HG03045 (cell line): ENCODE data around the gene COX4I2.
"Not testable (repeated sequence)": the region's sequence is repeated elsewhere in the genome, so short reads cannot be mapped to it uniquely, and the experiment has no call there.

Experiments used
- ATAC-seq: cut with Tn5 transposase; IDR thresholded peaks from one replicate; pipeline ENCODE4 v1.9.1; 2021; ENCODE audit warnings: mild to moderate bottlenecking, moderate library complexity; ENCODE audit not compliant: unreplicated experiment

Gene COX4I2

GRCh38 chr20:31606804-31607639 lies 30.7 kb upstream of the COX4I2 start:
- no peak for ATAC-seq

GRCh38 chr20:31607640-31608250 lies 30.0 kb upstream of the COX4I2 start:
- ATAC-seq = no peak

DNA sequence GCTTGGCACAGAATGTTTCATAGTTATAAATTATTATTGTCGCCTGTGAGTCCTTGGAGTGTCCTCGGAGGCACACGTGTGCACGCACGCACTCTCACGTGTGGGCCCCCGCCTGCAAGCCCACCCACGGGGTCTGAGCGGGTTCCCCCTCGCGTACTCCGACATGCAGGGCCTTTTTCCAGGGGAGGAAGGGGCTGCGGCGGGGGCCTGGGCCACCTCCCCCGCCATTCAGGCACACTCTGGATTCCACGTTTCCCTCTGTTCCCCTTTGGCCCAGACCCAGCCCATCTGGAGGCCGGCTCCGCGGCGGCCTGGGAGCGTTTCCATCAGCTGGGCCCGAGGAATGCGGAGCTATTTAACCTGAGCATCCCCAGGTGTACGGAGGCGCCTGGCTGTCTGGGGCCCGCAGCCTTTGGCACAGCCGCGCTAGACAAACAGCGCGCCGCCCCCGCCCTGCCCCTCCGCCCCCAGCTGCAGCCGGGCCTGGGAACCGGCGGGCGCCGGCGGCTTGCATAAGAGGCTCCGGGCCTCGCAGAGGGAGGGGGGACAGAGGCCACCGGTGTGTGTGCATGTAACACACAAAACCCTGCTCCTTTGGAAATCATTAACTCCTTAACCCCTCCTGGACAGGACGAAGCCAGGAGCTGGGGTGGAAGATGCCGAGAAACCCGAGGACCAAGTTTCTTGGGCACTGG lies 29.3 kb upstream of the COX4I2 start:
- no peak for ATAC-seq

DNA sequence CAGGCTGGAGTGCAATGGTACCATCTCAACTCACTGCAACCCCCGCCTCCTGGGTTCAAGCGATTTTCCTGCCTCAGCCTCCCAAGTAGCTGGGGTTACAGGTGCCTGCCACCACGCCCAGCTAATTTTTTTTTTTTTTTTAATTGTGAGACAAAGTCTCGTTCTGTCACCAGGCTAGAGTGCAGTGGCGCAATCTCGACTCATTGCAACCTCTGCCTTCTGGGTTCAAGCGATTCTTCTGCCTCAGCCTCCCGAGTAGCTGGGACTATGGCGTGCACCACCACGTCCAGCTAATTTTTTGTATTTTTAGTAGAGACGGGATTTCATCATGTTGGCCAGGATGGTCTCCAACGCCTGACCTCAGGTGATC lies 25.5 kb upstream of the COX4I2 start:
- not testable (repeated sequence) for ATAC-seq

GRCh38 chr20:31615416-31615815 lies 22.3 kb upstream of the COX4I2 start:
- ATAC-seq = no peak

GRCh38 chr20:31617432-31618104 lies 20.1 kb upstream of the COX4I2 start:
- ATAC-seq = no peak

GRCh38 chr20:31620246-31620645 lies 17.5 kb upstream of the COX4I2 start:
- ATAC-seq = no peak

- ATAC-seq = not testable (repeated sequence)
Observed at GRCh38 chr20:31623123-31623505, 14.6 kb upstream of the COX4I2 start.

- ATAC-seq = not testable (repeated sequence)
Observed at GRCh38 chr20:31626534-31626933, 11.2 kb upstream of the COX4I2 start.

GRCh38 chr20:31628057-31628456 lies 9.7 kb upstream of the COX4I2 start:
- not testable (repeated sequence) for ATAC-seq

GRCh38 chr20:31630187-31630790 lies 7.4 kb upstream of the COX4I2 start:
- no peak for ATAC-seq

GRCh38 chr20:31632548-31633338 lies 5.0 kb upstream of the COX4I2 start:
- ATAC-seq = no peak

DNA sequence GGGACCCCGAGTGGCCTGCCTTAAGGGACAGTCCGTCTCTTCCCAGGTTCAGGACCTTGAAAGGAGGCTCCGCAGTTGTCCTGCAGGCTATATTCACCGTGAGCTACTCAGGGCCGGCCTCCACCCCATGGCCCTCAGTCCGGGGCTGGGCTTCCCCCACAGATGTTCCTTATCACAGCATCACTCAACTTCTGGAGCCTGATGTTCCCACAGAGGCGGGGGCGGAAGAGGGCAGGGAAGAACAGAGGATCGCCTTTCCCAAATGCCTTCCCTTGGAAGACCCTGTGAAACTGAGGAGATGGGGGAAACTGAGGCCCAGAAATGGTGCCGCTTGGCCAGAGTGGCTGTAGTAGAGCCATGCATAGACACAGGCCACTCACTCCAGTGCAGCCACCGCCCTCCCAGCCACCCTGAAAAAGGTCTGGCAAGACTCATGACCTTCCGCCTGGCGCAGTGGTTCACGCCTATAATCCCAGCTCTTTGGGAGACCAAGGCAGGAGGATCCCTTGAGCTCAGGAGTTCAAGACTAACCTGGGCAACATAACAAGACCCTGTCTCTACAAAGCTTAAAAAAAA lies 4.3 kb upstream of the COX4I2 start:
- no peak for ATAC-seq

GRCh38 chr20:31638317-31638716 lies 605 bp downstream of the COX4I2 start:
- ATAC-seq = no peak

DNA sequence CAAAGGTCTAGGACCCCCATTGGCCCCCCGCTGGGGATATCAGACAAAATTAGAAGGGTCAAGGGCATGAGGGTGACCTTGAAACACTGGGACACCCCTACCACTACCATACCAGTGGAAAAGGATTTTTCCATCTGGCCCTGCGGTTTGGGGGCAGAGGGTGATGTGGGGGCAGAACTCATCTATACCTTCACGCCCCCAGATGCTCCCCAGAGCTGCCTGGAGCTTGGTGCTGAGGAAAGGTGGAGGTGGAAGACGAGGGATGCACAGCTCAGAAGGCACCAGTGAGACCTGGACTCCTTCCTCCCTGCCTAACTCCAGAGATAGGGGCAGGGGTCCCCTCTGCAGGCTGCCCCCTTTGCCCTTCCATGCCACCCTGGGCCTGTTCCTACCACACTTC lies 1.1 kb downstream of the COX4I2 start:
- ATAC-seq = no peak

DNA sequence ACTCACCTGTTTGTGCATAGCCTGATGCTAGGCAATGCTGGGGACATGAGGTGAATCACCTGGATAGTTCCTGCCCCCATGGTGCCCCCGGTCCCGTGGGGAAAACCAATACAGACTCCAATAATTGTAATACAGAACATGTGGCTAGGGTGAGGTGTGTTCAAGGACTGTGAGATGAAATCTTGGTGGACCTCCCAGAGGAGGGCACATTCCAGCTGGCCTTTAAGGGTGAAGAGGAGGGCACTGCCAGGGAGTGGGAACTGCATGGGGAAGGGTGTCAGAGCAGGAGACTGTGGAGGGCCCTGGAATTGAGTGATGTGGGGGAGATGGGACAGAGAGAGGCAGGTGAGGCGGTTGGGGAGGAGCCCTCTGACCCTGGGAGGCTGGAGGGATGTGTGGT lies 2.5 kb downstream of the COX4I2 start:
- no peak for ATAC-seq

DNA sequence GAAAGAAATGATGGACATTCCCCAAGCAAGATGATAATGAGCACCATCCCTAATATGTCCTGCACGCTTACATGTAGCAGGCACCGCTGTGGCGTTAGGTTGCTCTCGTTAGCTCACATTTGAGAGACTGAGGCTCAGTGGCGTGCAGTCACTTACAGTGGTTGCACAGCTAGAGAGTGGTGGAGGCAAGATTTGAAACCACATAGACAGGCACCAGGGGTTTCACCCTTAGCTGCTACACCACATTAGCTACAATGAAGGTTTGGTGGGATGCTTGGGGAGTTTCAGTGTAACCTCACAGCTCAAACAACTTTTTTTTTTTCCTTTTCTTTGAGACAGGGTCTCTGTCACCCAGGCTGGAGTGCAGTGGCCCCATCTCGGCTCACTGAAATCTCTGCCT lies 3.7 kb downstream of the COX4I2 start:
- ATAC-seq = no peak

DNA sequence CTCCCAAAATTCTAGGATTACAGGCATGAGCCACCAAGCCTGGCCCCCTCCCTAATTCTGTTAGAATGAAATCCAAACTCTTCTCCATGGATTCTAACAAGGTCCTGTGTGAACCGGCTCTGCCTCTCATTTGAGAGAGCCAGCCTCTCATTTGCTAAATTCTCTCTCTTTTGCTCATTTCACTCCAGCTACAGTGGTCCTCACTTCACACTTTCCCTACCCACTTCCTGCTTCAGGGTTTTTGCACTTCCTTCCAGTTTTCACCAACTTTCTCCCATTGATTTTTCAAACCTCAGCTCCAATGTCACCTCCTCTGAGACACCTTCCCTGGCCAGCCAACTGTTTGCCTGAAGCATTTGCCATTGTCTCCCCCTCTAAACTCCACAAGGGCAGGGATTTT lies 5.1 kb downstream of the COX4I2 start:
- no peak for ATAC-seq

DNA sequence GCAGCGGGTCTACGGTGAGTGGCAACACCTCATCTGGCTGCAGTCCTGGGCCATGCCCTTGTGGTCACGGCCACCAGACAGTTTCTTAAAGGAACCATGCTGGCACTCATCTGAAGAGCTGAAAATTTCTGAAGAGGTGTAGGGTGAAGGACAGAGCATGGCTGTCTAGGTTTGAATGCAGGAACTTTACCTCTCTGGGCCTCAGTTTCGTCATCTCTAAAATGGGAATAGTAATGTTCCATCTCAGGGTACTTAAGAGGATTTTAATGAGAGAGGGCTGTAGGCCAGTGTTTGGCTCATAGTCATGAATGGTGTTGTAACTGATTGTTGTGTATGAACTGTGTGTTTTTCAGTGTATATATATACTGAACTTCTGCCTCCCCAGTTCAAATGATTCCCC lies 5.8 kb downstream of the COX4I2 start:
- no peak for ATAC-seq

DNA sequence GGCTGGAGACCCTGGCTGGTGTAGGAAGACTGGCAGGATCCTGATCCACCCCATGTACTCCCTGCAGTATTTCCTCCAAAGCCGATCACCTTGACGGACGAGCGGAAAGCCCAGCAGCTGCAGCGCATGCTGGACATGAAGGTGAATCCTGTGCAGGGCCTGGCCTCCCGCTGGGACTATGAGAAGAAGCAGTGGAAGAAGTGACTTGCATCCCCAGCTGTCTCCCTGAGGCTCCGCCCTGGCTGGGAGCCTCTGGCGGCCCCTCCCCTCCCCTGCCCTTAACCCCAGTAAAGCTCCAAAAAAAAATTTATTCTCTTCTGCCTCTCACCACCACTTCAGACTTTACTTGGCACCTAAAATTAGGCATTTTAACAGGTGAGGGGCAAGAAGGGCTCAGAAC lies 7.0 kb downstream of the COX4I2 start:
- no peak for ATAC-seq
